ENCODE measurements around the gene PTPRN2.
"Not testable (repeated sequence)": the region's sequence is repeated elsewhere in the genome, so short reads cannot be mapped to it uniquely, and the experiment has no call there.

Gene PTPRN2

GRCh38 chr7:157903296-157903695 lies 684.3 kb downstream of the PTPRN2 start:
- no peaks in the 10 kb centered on the region for H3K4me1 Mint-ChIP-seq
- H3K9me3 Mint-ChIP-seq: no peaks in the 10 kb centered on the region
- H3K27ac Mint-ChIP-seq: no peak overlapping the region
- no peaks in the 10 kb centered on the region for H3K27me3 Mint-ChIP-seq
- no peaks in the 10 kb centered on the region for H3K36me3 Mint-ChIP-seq
- no peak overlapping the region for H3K4me3 Mint-ChIP-seq

GRCh38 chr7:157901816-157902610 lies 685.6 kb downstream of the PTPRN2 start:
- H3K9me3 Mint-ChIP-seq: not testable (repeated sequence)

GRCh38 chr7:157901166-157901565 lies 686.5 kb downstream of the PTPRN2 start:
- H3K27ac Mint-ChIP-seq: no peak overlapping the region

More at GRCh38 chr7:157901816-157902610, 685.6 kb downstream of the PTPRN2 start:
- not testable (repeated sequence) for H3K36me3 Mint-ChIP-seq, H3K27ac Mint-ChIP-seq, H3K4me3 Mint-ChIP-seq, H3K4me1 Mint-ChIP-seq, H3K27me3 Mint-ChIP-seq

GRCh38 chr7:157900556-157900955 lies 687.1 kb downstream of the PTPRN2 start:
- no peaks in the 10 kb centered on the region for H3K4me1 Mint-ChIP-seq
- no peaks in the 10 kb centered on the region for H3K36me3 Mint-ChIP-seq
- H3K9me3 Mint-ChIP-seq: no peaks in the 10 kb centered on the region
- no peak overlapping the region for H3K27ac Mint-ChIP-seq
- H3K27me3 Mint-ChIP-seq: no peaks in the 10 kb centered on the region
- H3K4me3 Mint-ChIP-seq: no peak overlapping the region

More at GRCh38 chr7:157901166-157901565, 686.5 kb downstream of the PTPRN2 start:
- no peaks in the 10 kb centered on the region for H3K27me3 Mint-ChIP-seq
- no peaks in the 10 kb centered on the region for H3K4me1 Mint-ChIP-seq
- no peaks in the 10 kb centered on the region for H3K9me3 Mint-ChIP-seq
- H3K36me3 Mint-ChIP-seq: no peaks in the 10 kb centered on the region
- no peak overlapping the region for H3K4me3 Mint-ChIP-seq

GRCh38 chr7:157900011-157900410 lies 687.6 kb downstream of the PTPRN2 start:
- Mint-ChIP-seq H3K27me3 (no peaks in the 10 kb centered on the region), H3K27ac (no peak overlapping the region), H3K36me3 (no peaks in the 10 kb centered on the region), H3K4me3 (no peak overlapping the region), H3K9me3 (no peaks in the 10 kb centered on the region), H3K4me1 (no peaks in the 10 kb centered on the region)

GRCh38 chr7:157898802-157899505 lies 688.7 kb downstream of the PTPRN2 start:
- no peak overlapping the region for H3K27ac Mint-ChIP-seq
- H3K4me1 Mint-ChIP-seq: no peaks in the 10 kb centered on the region
- H3K9me3 Mint-ChIP-seq: no peaks in the 10 kb centered on the region
- H3K4me3 Mint-ChIP-seq: no peak overlapping the region
- no peaks in the 10 kb centered on the region for H3K27me3 Mint-ChIP-seq
- no peaks in the 10 kb centered on the region for H3K36me3 Mint-ChIP-seq

- H3K36me3 Mint-ChIP-seq: no peaks in the 10 kb centered on the region
- no peaks in the 10 kb centered on the region for H3K27me3 Mint-ChIP-seq
- H3K4me1 Mint-ChIP-seq: no peaks in the 10 kb centered on the region
- H3K9me3 Mint-ChIP-seq: no peaks in the 10 kb centered on the region
- no peak overlapping the region for H3K27ac Mint-ChIP-seq
- H3K4me3 Mint-ChIP-seq: no peak overlapping the region
These were observed 689.4 kb downstream of the PTPRN2 start for GRCh38 chr7:157898261-157898660.

GRCh38 chr7:157897681-157898080 lies 689.9 kb downstream of the PTPRN2 start:
- no peaks in the 10 kb centered on the region for H3K36me3 Mint-ChIP-seq
- no peaks in the 10 kb centered on the region for H3K9me3 Mint-ChIP-seq
- H3K4me1 Mint-ChIP-seq: no peaks in the 10 kb centered on the region
- no peak overlapping the region for H3K4me3 Mint-ChIP-seq
- no peaks in the 10 kb centered on the region for H3K27me3 Mint-ChIP-seq
- no peak overlapping the region for H3K27ac Mint-ChIP-seq

- Mint-ChIP-seq H3K9me3 (no peaks in the 10 kb centered on the region), H3K27me3 (no peaks in the 10 kb centered on the region), H3K4me1 (no peaks in the 10 kb centered on the region), H3K27ac (no peak overlapping the region), H3K36me3 (no peaks in the 10 kb centered on the region), H3K4me3 (no peak overlapping the region)
These were observed 690.7 kb downstream of the PTPRN2 start for GRCh38 chr7:157896774-157897555.

- H3K27ac Mint-ChIP-seq, H3K4me3 Mint-ChIP-seq, H3K36me3 Mint-ChIP-seq, H3K4me1 Mint-ChIP-seq, H3K27me3 Mint-ChIP-seq, H3K9me3 Mint-ChIP-seq: not testable (repeated sequence)
These were observed 691.3 kb downstream of the PTPRN2 start for GRCh38 chr7:157896376-157896675.

- no peaks in the 10 kb centered on the region for H3K27me3 Mint-ChIP-seq
- H3K4me3 Mint-ChIP-seq: no peak overlapping the region
- H3K4me1 Mint-ChIP-seq: peaks cover 12% of the 10 kb centered on the region
- H3K9me3 Mint-ChIP-seq: no peaks in the 10 kb centered on the region
- no peak overlapping the region for H3K27ac Mint-ChIP-seq
- H3K36me3 Mint-ChIP-seq: no peaks in the 10 kb centered on the region
These were observed 691.9 kb downstream of the PTPRN2 start for GRCh38 chr7:157895520-157896375.

GRCh38 chr7:157895098-157895497 lies 692.5 kb downstream of the PTPRN2 start:
- H3K27ac Mint-ChIP-seq, H3K27me3 Mint-ChIP-seq, H3K4me3 Mint-ChIP-seq, H3K9me3 Mint-ChIP-seq, H3K36me3 Mint-ChIP-seq: not testable (repeated sequence)
- peaks cover 18% of the 10 kb centered on the region for H3K4me1 Mint-ChIP-seq

GRCh38 chr7:157893535-157894044 lies 694.0 kb downstream of the PTPRN2 start:
- no peak overlapping the region for H3K4me3 Mint-ChIP-seq
- peaks cover 29% of the 10 kb centered on the region for H3K4me1 Mint-ChIP-seq
- H3K27ac Mint-ChIP-seq: peak overlapping the region; percentile 23
- H3K9me3 Mint-ChIP-seq: no peaks in the 10 kb centered on the region
- H3K27me3 Mint-ChIP-seq: no peaks in the 10 kb centered on the region
- H3K36me3 Mint-ChIP-seq: no peaks in the 10 kb centered on the region

GRCh38 chr7:157892751-157893523 lies 694.7 kb downstream of the PTPRN2 start:
- Mint-ChIP-seq H3K36me3 (no peaks in the 10 kb centered on the region), H3K4me3 (no peak overlapping the region), H3K27me3 (no peaks in the 10 kb centered on the region), H3K9me3 (no peaks in the 10 kb centered on the region), H3K4me1 (peaks cover 29% of the 10 kb centered on the region), H3K27ac (peak overlapping the region; percentile 23)
